Measurements from ENCODE around the gene PNMT.

PNMT gene

GRCh38 chr17:39623356-39623950, 44.8 kb upstream of the PNMT start:
- ChIA-PET POLR2A (interaction anchor here (1.0 kb wide), 1 partner anchor 9 kb away, joined by 3 read pairs; no protein-coding TSS in a partner anchor), CTCF (interaction anchor here (0.6 to 23.4 kb wide), 38 partner anchors 11 to 417 kb away, joined by 3 to 822 read pairs (median 10); partner anchors contain the start of genes ERBB2, MIEN1, NEUROD2 and PGAP3)
- DNase-seq (ENCODE audit: low read depth, low spot score) = no peak
- TF ChIP-seq CTCF (IDR thresholded peaks at IDR 0.05; ENCODE audit: insufficient read depth, low read length, missing control alignments) = peak; percentile 90
- H3K4me3 ChIP-seq (ENCODE audit: low read depth, low read length) = no peak overlapping the region

- CTCF ChIA-PET = interaction anchor here (0.6 to 23.4 kb wide), 15 partner anchors 10 to 354 kb away, joined by 3 to 822 read pairs (median 16); partner anchors contain the start of genes MIEN1, PGAP3, PNMT and PPP1R1B
- POLR2A ChIA-PET = no interaction called here
- no peak for DNase-seq (ENCODE audit: low read depth, low spot score)
- no peak overlapping the region for H3K4me3 ChIP-seq (ENCODE audit: low read depth, low read length)
- TF ChIP-seq CTCF (IDR thresholded peaks at IDR 0.05; ENCODE audit: insufficient read depth, low read length, missing control alignments) = no peak
Measured at GRCh38 chr17:39624313-39624712, 43.9 kb upstream of the PNMT start.

- ChIA-PET POLR2A (no interaction called here), CTCF (interaction anchor here (0.9 to 23.4 kb wide), 12 partner anchors 11 to 355 kb away, joined by 3 to 822 read pairs (median 6); partner anchors contain the start of genes PNMT, PPP1R1B, STARD3 and TCAP)
- no peak overlapping the region for H3K4me3 ChIP-seq (ENCODE audit: low read depth, low read length)
- no peak for DNase-seq (ENCODE audit: low read depth, low spot score)
- no peak for TF ChIP-seq CTCF (IDR thresholded peaks at IDR 0.05; ENCODE audit: insufficient read depth, low read length, missing control alignments)
Measured at GRCh38 chr17:39625198-39625785, 43.0 kb upstream of the PNMT start.

- no peak for DNase-seq (ENCODE audit: low read depth, low spot score)
- peak within 1 kb of the TSS; percentile 30 for H3K4me3 ChIP-seq (ENCODE audit: low read depth, low read length)
- CTCF ChIA-PET = interaction anchor here (0.8 to 28.8 kb wide), 6 partner anchors 2 to 99 kb away, joined by 3 to 822 read pairs (median 509); partner anchors contain the start of genes PNMT, PPP1R1B, STARD3 and TCAP
- POLR2A ChIA-PET = no interaction called here
- TF ChIP-seq CTCF (IDR thresholded peaks at IDR 0.05; ENCODE audit: insufficient read depth, low read length, missing control alignments) = no peak
Measured at GRCh38 chr17:39626171-39627046, 41.8 kb upstream of the PNMT start, which contains the start of gene PPP1R1B. TSS of gene PPP1R1B (plus strand) at chr17:39626952. CDS start at chr17:39627393, 441 bp downstream.

- ChIA-PET CTCF (interaction anchor here (0.8 to 28.8 kb wide), 5 partner anchors 3 to 72 kb away, joined by 3 to 822 read pairs (median 781); partner anchors contain the start of genes PNMT, PPP1R1B, STARD3 and TCAP), POLR2A (interaction anchor here (1.6 kb wide), 1 partner anchor 60 kb away, joined by 4 read pairs; the partner anchor contains the start of gene PGAP3)
- DNase-seq (ENCODE audit: low read depth, low spot score) = no peak
- no peak for TF ChIP-seq CTCF (IDR thresholded peaks at IDR 0.05; ENCODE audit: insufficient read depth, low read length, missing control alignments)
- H3K4me3 ChIP-seq (ENCODE audit: low read depth, low read length) = peak overlapping the region; percentile 30
Measured at GRCh38 chr17:39627047-39627711, 41.1 kb upstream of the PNMT start.
